Panc1 (cell line): ENCODE measurements around the gene TIMM44.

Experiments used
- CTCF ChIP-seq: fragments of 450-650 bp; IDR thresholded peaks from 2 replicates; pipeline ENCODE4 v1.5.1; 2017; ENCODE audit warnings: mild to moderate bottlenecking
- POLR2AphosphoS5 ChIP-seq: IDR thresholded peaks from 2 replicates; pipeline ENCODE4 v1.6.1; 2012; ENCODE audit warnings: mild to moderate bottlenecking, low read depth, low read length, moderate library complexity
- SIN3A ChIP-seq: IDR thresholded peaks from 2 replicates; pipeline ENCODE4 v1.6.1; 2012; ENCODE audit warnings: low read depth, mild to moderate bottlenecking, low read length, moderate library complexity, borderline replicate concordance; ENCODE audit not compliant: insufficient read depth
- TCF7L2 ChIP-seq: IDR thresholded peaks from 2 replicates; pipeline ENCODE4 v1.6.1; 2011; ENCODE audit warnings: mild to moderate bottlenecking, low read depth, low read length, inconsistent platforms

DNA sequence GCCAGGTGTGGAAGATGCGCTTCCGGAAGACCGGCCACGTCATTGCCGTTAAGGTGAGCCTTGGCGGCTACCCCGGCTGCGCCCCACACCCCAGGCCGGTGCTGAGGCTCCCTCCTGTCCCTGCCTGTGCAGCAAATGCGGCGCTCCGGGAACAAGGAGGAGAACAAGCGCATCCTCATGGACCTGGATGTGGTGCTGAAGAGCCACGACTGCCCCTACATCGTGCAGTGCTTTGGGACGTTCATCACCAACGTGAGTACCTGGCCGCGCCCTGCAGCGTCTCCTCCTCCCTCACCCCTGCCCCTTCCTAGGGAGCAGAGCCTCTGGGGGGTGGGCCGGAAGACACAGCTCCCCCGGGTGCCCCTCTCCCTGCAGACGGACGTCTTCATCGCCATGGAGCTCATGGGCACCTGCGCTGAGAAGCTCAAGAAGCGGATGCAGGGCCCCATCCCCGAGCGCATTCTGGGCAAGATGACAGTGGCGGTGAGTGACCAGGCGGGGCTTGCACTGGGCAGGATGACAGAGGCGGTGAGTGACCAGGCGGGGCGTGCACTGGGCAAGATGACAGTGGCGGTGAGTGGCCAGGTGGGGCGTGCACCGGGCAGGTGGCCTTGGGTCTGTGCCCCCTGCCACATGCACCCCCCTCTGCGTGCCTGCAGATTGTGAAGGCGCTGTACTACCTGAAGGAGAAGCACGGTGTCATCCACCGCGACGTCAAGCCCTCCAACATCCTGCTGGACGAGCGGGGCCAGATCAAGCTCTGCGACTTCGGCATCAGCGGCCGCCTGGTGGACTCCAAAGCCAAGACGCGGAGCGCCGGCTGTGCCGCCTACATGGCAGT is 32.9 kb downstream of the TIMM44 start:
- TF ChIP-seq CTCF (no peak), POLR2AphosphoS5 (no peak), TCF7L2 (no peak), SIN3A (no peak)
